GM18951 (cell line): ENCODE data around the gene VDAC1.
"Not testable (repeated sequence)": the region's sequence is repeated elsewhere in the genome, so short reads cannot be mapped to it uniquely, and the experiment has no call there.

Experiments used
- POLR2A ChIP-seq: IDR thresholded peaks from 4 replicates; pipeline ENCODE4 v1.6.1; 2011; ENCODE audit warnings: mild to moderate bottlenecking; ENCODE audit not compliant: insufficient read length, insufficient read depth; ENCODE audit errors: extremely low read depth
- in situ Hi-C: fragments of 300-500 bp; cut with MboI; formaldehyde crosslinking; loops from one replicate; pipeline ENCODE4 v1.12.0; 2022; ENCODE audit warnings: low sequenced_read_pairs, mixed read lengths, inconsistent platforms; ENCODE audit not compliant: unreplicated experiment

VDAC1 gene

GRCh38 chr5:133962801-133963476, 41.8 kb downstream of the VDAC1 start:
- TF ChIP-seq POLR2A: no peak
- in situ Hi-C loops: no loop called here

GRCh38 chr5:133962131-133962530, 42.6 kb downstream of the VDAC1 start:
- TF ChIP-seq POLR2A: no peak
- in situ Hi-C loops: no loop called here

DNA sequence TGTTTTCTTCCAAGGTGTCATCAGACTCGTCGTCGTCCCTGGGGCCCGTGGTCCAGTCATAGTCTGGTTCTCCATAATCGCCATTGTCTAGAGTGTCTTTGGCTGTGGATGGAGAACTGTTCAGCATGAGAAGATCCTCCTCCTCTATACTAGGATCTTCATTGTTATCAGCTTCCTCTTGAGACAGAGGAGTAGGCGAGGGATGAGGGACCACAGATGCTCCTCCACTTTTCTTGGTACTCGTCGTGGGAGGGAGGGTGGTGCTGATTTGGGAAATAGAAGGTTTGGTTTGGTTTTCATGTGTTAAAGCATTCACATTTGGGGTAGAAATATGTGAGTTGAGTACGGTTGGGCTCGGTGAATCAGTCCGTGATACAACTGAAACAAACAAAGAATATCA, 45.1 kb downstream of the VDAC1 start:
- in situ Hi-C loops: no loop called here
- no peak for TF ChIP-seq POLR2A

- in situ Hi-C loops: no loop called here
- TF ChIP-seq POLR2A: no peak
Measured at GRCh38 chr5:133957591-133957990, 47.2 kb downstream of the VDAC1 start.

GRCh38 chr5:133957080-133957479, 47.7 kb downstream of the VDAC1 start:
- in situ Hi-C loops: no loop called here

GRCh38 chr5:133956196-133956595, 48.6 kb downstream of the VDAC1 start:
- in situ Hi-C loops: not testable (repeated sequence)

More at GRCh38 chr5:133957080-133957479, 47.7 kb downstream of the VDAC1 start:
- TF ChIP-seq POLR2A: no peak

GRCh38 chr5:133953568-133954145, 51.1 kb downstream of the VDAC1 start:
- TF ChIP-seq POLR2A: no peak
- in situ Hi-C loops: no loop called here

DNA sequence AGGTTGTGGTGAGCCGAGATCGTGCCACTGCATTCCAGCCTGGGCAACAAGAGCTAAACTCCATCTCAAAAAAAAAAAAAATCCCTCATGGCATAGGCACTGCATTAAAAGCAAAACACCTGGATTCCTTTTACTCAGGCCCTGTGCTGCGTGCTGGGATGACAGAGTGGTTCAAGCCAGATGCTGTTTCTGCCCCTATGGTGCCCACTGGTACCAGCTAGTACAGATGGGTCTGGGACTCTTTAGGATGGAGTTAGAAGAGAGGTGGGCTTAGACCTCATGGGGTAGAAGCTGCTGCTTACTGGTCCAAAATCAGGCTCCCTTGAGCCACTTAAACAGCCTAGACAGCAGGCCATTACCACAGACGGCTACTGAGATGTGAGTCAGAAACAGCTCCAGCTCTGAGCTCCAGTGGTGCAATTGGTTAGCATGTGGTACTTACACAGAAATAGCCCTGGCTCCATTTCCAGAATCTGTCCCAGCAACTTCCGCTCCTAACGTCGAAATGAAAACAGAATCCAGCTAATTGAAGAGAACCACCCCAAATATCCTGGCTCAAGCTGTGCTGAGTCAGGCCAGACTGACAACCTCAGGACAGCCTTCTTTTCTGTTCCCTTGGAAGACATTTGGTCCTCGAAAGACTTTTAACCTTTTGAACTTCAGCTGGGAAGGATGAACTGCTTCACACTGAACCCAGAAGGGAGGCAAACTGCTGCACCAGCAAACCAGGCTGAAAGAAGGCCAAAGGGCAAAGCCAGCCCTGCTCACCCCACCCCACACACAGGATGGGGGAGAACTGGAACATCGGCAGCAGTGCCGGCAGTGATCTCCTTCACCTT, 51.8 kb downstream of the VDAC1 start:
- in situ Hi-C loops: no loop called here
- no peak for TF ChIP-seq POLR2A

GRCh38 chr5:133950821-133951612, 53.8 kb downstream of the VDAC1 start:
- TF ChIP-seq POLR2A: no peak
- in situ Hi-C loops: no loop called here

DNA sequence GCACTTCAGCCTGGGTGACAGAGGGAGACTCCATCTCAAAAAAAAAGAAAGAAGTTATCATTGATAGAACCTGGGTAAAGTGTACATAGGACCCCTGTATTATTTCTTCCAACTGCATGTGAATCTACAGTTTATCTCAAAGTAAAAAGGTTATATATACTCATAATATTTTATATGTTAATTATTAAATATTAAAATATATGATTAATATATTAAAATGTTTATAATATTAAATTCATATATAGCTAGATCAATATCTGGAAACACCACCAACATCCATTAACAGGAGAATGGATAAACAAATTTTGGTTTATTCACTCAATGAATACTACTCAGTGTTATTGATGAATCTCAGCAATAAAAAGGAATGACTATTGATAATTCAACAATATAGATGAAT, 56.1 kb downstream of the VDAC1 start:
- in situ Hi-C loops: loop anchor here (25.0 kb wide), 1 partner anchor 836 kb away; no protein-coding TSS in a partner anchor
- TF ChIP-seq POLR2A: no peak

- TF ChIP-seq POLR2A: no peak
- in situ Hi-C loops: loop anchor here (25.0 kb wide), 1 partner anchor 835 kb away; no protein-coding TSS in a partner anchor
Measured at GRCh38 chr5:133947431-133947841, 57.3 kb downstream of the VDAC1 start.

- TF ChIP-seq POLR2A: no peak
- in situ Hi-C loops: loop anchor here (25.0 kb wide), 1 partner anchor 833 kb away; no protein-coding TSS in a partner anchor
Measured at GRCh38 chr5:133945568-133945967, 59.2 kb downstream of the VDAC1 start.
